Stimulated activated CD4-positive, alpha-beta T cell treated with anti-CD3 and anti-CD28 coated beads, TNF-alpha, amount 100 ng/mL, for 48 hours (primary cell): ENCODE measurements around the gene ATAD5.
"Not testable (repeated sequence)": the region's sequence is repeated elsewhere in the genome, so short reads cannot be mapped to it uniquely, and the experiment has no call there.

ENCODE experiments used
- DNase-seq, 3 donors: peaks; one replicate each; pipeline ENCODE4 v3.0.0-alpha.2; 2020; ENCODE audit warnings: low read depth in 3 of 3

The ATAD5 gene

DNA sequence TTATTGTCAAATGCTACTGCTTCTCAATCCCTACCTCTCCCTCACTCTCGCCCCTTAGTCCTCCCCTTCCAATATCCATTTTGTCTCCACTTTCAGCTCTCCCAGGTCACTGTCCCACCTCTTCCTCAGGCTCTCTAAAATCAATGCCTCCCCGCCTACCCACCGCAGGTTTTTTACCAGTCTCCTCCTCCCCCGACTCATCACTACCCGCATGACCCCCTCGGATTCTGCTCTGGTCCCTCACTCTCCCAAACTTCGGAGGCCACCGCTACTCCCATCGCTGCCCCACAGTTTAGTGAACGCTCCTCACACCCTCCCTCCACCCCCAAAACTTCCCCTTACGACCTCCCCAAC, 7.8 kb upstream of the ATAD5 start:
- no peak for DNase-seq

- peak; percentile 75 to 86 (median 86) for DNase-seq
Measured at GRCh38 chr17:30824356-30825145, 7.2 kb upstream of the ATAD5 start, which contains the start of gene CRLF3. TSS of gene CRLF3 (minus strand) at chr17:30824692. CDS start at chr17:30824651, 41 bp downstream.

DNA sequence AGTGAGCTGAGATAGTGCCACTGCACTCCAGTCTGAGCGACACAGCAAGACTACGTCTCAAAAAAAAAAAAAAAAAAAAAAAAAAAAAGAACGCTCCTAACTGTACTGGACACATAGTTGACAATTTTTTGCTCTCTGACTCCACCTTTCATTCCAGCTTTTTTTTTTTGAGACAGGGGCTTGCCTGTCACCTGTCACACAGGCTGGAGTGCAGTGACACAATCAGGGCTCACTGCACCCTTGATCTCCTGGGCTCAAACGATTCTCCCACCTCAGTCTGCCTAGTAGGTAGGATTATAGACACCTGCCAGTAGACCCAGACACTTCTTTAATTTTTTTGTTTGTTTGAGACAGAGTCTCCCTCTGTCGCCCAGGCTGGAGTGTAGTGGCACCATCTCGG, 4.7 kb upstream of the ATAD5 start:
- DNase-seq, result no peak

- no peak for DNase-seq
Measured at GRCh38 chr17:30829022-30829421, 2.7 kb upstream of the ATAD5 start.

GRCh38 chr17:30831257-30831656, 509 bp upstream of the ATAD5 start:
- DNase-seq, result no peak

DNA sequence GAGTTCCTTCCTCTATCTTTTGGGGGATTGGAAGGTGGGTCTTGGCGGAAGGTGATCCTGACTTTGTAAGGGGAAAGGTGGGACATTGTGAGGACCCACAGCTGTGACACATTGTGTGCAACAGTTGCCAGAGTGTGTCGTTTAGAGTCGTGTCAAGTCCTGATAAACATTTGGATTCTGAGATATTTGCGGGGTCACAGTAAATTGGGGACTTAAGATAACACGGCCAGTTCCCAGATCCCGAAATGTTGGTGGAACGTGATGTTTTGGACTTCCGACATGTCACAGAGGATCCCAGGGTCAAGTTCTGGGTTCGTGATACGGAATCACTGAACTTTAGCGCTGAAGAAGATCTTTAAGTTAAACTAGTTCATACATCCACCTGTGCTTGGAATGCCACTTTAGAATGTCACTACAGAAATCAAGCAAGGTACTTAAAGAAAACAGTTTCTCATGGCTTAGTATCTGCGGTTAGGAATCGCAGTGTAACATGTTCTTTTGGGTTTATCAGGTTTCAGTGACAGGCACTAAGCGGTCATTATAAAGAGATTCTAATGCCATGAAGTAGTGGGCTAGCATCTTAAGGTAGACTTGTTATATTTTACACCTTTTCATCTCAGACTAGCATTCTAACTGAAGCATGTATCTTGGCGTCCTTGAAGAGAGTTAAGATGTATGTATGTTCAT, 815 bp downstream of the ATAD5 start:
- no peak for DNase-seq

DNA sequence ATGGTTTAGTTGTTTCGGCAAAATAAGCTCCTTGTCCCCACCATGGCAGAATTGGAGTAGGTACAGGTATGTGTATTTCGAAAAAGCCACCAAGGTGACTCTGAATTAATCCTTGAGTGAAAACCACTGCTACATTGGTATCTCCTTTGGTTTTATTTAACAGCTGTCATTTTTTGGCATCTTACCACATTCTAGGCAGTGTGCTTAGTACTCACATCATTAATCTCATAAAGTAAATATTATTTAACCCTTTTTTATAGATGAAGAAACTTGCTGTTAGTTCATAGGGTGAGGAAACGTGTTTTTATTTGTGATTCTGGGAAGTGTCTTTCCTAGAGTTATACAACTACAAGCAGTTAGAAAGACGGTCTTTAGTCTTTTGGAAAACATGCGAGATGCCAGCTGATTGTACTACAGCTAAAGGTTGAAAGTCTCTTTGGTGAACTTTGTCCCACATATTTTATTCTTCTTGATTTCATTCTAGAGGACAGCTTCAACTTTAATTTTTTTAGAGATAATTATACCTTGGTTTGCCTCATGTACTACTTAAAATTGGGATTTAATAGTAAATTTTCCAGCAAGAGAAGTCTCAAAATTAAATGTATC, 6.5 kb downstream of the ATAD5 start:
- no peak for DNase-seq

DNA sequence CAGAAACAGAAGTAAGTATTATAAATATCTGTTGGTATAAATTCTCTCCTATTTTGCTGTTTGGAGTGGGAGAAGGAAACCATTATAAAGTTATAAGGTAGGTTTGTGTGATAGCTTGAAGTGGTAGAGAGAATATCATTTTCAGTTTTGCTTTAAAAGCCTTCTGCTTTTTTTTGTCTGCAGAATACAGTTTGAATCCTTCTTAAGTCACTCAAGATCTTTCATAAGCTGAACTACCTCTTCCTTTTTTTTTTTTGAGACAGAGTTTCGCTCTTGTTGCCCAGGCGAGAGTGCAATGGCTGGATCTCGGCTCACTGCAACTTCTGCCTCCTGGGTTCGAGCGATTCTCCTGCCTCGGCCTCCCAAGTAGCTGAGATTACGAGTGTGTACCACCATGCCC, 9.0 kb downstream of the ATAD5 start:
- DNase-seq, result no peak

GRCh38 chr17:30848021-30848420, 16.3 kb downstream of the ATAD5 start:
- DNase-seq, result no peak

DNA sequence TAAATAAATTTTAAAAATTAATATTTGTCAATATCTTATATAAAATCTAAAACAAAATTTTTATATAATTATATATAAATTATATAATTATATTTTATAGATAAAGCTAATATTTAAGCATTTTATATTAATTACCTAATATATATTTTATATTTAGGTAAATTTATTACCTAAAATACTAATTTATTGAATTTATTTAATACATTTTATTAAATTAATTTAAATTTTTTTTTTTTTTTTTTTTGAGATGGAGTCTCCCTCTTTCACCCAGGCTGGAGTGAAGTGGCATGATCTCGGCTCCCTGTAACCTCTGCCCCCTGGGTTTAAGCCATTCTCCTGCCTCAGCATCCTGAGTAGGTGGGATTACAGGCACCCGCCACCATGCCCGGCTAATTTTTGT, 22.4 kb downstream of the ATAD5 start:
- no peak for DNase-seq

DNA sequence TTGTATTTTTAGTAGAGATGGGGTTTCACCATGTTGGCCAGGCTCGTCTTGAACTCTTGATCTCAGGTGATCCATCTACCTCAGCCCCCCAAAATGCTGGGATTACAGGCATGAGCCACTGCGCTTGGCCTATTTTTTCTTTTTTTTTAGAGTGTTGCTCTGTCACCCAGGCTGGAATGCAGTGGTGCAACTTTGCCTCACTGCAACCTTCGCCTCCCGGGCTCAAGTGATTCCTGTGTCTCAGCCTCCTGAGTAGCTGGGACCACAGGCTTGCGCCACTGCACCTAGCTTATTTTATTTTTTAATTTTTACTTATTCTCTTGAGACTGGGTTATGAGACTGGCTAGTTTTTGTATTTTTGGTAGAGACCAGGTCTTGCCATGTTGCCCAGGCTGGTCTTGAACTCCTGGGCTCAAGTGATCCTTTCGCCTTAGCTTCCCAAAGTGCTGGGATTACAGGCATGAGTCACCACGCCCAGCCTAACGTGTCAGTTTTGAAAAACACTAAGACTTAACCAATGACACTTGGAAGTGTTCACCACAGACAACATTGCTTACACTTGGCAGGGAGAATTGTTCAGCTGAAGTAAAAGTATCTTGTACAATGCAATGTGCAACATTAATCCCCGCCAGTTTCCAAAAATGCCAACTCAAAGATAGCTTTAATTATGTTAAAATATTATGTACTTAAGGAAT, 26.9 kb downstream of the ATAD5 start:
- no peak for DNase-seq

DNA sequence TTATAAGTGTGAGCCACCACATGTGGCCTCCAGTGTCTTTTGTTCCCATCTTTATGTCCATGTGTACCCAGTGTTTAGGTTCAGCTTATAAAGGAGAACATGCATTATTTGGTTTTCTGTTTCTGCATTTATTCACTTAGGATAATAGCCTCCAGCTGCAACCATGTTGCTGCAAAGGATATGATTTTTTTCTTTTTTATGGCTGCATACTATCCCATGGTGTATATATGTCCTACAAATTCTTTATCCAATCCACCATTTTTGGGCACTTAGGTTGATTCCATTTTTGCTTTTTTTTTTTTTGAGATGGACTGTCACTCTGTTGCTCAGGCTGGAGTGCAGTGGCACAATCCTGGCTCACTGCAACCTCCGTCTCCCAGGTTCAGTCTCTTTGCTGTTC, 32.9 kb downstream of the ATAD5 start:
- no peak for DNase-seq

DNA sequence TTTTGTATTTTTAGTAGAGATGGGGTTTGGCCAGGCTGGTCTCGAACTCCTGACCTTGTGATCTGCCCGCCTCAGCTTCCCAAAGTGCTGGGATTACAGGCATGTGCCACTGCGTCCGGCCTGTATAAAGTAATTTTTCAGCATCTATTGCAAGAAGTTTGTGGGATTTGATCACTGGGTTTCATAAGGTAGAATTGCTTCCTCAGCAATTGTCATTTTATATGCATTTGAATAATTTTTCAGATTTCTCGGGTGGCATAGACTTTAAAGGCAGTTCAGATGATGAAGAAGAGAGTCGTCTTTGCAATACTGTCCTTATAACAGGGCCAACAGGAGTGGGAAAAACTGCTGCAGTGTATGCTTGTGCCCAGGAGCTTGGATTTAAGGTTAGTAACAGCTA, 37.2 kb downstream of the ATAD5 start:
- no peak for DNase-seq

DNA sequence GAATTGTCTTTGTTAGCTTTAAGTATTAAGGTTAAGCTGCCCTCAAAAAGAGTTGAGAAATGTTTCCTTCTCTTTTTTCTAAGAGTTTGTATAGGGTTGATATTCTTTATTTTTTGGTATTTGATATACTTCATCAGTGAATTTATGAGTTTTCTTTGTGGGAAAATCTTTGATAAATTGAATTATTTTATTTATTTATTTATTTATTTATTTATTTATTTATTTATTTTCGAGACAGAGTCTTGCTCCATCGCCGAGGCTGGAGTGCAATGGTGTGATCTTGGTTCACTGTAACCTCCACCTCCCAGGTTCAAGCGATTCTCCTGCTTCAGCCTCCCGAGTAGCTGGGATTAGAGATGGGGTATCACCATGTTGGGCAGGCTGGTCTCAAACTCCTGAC, 54.4 kb downstream of the ATAD5 start:
- no peak for DNase-seq

- DNase-seq, result no peak
Measured at GRCh38 chr17:30894236-30894635, 62.5 kb downstream of the ATAD5 start.

DNA sequence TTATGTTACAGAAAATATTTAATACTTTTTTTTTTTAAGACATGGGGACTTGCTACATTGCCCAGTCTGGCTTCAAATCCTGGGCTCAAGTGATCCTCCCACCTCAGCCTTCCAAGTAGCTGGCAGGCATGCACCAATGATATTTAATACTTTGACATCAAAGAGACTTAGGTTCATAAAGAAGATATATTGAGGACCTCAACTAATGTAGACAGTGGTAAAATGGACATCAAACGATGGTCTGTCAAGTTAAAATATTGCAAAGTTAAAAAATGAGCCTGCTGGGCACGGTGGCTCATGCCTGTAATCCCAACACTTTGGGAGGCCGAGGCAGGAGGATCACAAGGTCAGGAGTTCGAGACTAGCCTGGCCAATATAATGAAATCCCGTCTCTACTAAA, 65.5 kb downstream of the ATAD5 start:
- no peak for DNase-seq

GRCh38 chr17:30905742-30906100, 74.0 kb downstream of the ATAD5 start:
- no peak for DNase-seq

DNA sequence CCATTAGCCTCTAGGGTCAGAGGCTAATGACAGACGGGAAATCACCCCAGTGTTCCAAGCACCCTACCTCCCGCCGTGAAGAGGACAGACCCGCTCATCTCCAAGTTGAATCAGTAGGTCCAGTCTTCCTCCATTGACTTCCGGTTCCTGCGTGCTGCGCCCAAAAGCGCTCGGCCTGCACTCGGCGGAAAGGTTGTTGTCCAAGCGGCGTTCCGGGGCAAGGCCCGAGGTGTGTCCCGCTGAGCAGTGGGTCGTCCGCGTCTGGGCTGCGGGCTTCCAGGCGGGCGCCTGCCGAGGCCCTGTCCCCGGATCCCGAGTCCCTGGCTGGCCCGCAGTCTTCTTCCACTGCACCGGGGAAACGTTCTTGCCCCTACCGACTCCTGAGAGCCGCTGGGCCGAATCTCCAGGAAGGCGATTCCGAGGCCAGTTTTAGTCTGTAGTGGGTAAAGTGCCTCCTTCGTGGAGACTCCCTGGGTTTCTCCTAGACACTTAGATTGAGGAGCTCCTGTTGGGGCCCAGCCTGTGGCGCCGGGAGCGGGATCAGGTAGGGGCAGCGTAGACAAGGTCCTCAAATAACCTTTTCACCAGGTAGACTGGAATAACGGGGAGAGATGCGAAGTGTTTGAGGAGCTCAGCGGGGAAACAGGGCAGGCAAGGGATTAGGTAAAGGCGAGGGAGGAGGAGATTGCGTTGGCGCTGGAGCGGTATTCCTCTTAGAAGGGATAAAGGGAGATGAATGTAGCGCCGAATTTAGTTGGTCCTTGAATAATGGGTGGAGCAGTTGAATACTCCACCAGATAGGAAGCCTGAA, 74.5 kb downstream of the ATAD5 start, which contains the start of gene TEFM:
TSS of gene TEFM (minus strand) at position 138 of the 811 bp plus-strand sequence. CDS start at position 98, 40 bp downstream.
- peak; percentile 80 to 86 (median 81) for DNase-seq

DNA sequence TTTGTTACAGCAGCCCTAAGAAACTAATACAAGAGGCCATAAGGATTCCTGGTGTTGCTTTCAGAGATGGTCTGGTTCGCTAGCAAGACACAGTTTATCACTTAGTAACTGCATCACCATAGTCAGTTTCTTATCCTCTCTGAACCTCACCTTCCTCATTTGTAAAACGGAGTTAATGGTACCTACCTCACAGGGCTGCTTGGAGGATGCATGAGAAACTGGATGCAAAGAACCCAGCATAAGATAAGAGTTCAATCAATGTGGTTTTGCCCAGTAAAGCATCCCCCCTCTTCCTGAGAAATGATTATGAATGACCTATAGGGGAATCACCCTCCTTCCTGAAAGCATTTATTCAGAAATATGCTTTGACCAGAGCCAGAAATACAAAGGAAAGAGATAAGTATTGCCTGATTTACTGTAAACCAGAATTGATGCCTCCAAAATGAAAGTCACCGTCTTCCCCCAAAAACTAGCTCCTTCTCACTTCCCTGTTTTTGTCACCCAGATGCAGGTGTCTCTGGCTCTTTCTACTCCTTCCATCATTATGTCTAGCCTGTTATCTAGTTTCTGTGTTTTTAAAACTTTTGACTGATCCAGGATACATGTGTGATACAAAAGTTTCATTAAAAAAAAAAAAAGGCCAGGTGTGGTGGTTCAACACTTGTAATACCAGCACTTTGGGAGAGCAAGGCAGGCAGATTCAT, 77.1 kb downstream of the ATAD5 start:
- no peak for DNase-seq

DNA sequence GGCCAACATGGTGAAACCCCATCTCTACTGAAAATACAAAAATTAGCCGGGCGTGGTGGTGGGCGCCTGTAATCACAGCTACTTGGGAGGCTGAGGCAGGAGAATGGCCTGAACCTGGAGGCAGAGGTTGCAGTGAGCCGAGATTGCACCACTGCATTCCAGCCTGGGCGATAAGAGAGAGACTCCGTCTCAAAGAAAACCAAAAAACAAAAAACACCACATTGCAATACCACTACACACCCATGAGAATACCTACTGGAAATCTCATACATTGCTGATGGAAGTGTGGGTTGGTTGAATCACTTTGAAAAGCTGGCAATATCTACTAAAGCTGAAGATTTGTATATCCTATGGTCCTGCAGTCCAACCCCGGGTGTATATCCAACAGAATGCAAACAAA, 78.4 kb downstream of the ATAD5 start:
- not testable (repeated sequence) for DNase-seq

DNA sequence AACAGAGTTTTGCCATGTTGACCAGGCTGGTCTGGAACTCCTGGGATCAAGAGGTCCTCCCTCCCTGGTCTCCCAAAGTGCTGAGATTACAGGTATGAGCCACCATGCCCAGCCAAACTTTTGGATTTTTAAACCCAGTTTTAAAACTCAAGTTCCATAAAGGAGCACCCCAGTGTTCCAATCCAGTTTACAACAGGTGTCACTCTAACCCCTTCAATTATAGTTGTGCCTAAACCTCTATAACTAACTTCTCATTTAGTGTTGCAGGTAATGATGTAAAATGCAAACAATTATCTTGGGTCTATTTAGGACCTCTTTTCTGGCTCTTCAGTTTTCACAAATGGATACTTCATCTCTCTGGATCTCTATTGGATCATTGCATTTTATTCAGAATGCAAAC, 82.2 kb downstream of the ATAD5 start:
- DNase-seq, result no peak
